Measurements from ENCODE around the gene TPM1. TPM values are rescaled to one million over a fixed set of nuclear protein-coding genes. Genes with fewer than 3 reads are reported as not detected.

The TPM1 gene
- total and polyA plus RNA-seq, 2 donors (not counting 1 experiment from before 2014, with no cell fraction given), result 224 to 1,732 TPM

- no peaks in the 10 kb centered on the region for H4K20me1 ChIP-seq (ENCODE audit: control insufficient read depth, extremely low read depth, insufficient read depth, low read length)
- DNase-seq (ENCODE audit: low read depth in 2 of 2), result no peak
- H3K9me3 ChIP-seq (ENCODE audit: control insufficient read depth, insufficient read depth, low read depth, low read length), result no peaks in the 10 kb centered on the region
- no peaks in the 10 kb centered on the region for H3K27me3 ChIP-seq (ENCODE audit: control insufficient read depth, insufficient read depth, low read length)
- H3K27ac ChIP-seq (ENCODE audit: insufficient read depth, low read length), result peak overlapping the region; percentile 65
- peak overlapping the region; percentile 44 for H3K4me2 ChIP-seq (ENCODE audit: extremely low read depth, insufficient read depth, low read length)
- no peak overlapping the region for H3K9ac ChIP-seq (ENCODE audit: insufficient read depth, low read length)
- peaks cover 12% of the 10 kb centered on the region for H3K4me1 ChIP-seq (ENCODE audit: control insufficient read depth, extremely low read depth, insufficient read depth, low read length)
- no peak overlapping the region for H3K4me3 ChIP-seq (replicated peaks in 1 of 4; ENCODE audit: control extremely low read depth in 1 of 4, insufficient read depth in 1 of 4, low read depth in 3 of 4, low read length in 4 of 4)
- no peaks in the 10 kb centered on the region for H3K79me2 ChIP-seq (ENCODE audit: control insufficient read depth, insufficient read depth, low read length)
- TF ChIP-seq, protein P1, sequence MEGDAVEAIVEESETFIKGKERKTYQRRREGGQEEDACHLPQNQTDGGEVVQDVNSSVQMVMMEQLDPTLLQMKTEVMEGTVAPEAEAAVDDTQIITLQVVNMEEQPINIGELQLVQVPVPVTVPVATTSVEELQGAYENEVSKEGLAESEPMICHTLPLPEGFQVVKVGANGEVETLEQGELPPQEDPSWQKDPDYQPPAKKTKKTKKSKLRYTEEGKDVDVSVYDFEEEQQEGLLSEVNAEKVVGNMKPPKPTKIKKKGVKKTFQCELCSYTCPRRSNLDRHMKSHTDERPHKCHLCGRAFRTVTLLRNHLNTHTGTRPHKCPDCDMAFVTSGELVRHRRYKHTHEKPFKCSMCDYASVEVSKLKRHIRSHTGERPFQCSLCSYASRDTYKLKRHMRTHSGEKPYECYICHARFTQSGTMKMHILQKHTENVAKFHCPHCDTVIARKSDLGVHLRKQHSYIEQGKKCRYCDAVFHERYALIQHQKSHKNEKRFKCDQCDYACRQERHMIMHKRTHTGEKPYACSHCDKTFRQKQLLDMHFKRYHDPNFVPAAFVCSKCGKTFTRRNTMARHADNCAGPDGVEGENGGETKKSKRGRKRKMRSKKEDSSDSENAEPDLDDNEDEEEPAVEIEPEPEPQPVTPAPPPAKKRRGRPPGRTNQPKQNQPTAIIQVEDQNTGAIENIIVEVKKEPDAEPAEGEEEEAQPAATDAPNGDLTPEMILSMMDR (conservative IDR thresholded peaks at IDR 0.05 in 1 of 2, IDR thresholded peaks at IDR 0.05 in 1 of 2; ENCODE audit: low read depth in 1 of 2, low read length in 2 of 2), result no peak
- no peak for TF ChIP-seq EZH2 (IDR thresholded peaks at IDR 0.05; ENCODE audit: low read length, missing control alignments)
- H3K36me3 ChIP-seq (ENCODE audit: control insufficient read depth, insufficient read depth, low read length), result no peaks in the 10 kb centered on the region
- H2AFZ ChIP-seq (ENCODE audit: low read length), result peak overlapping the region; percentile 42
Measured at GRCh38 chr15:63088533-63089245, 46.1 kb downstream of the TPM1 start.

GRCh38 chr15:63089260-63090043 lies 46.9 kb downstream of the TPM1 start:
- Histone ChIP-seq H3K4me1 (ENCODE audit: control insufficient read depth, extremely low read depth, insufficient read depth, low read length) (peaks cover 18% of the 10 kb centered on the region), H3K27ac (ENCODE audit: insufficient read depth, low read length) (peak overlapping the region; percentile 65), H3K9me3 (ENCODE audit: control insufficient read depth, insufficient read depth, low read depth, low read length) (no peaks in the 10 kb centered on the region), H3K36me3 (ENCODE audit: control insufficient read depth, insufficient read depth, low read length) (no peaks in the 10 kb centered on the region), H4K20me1 (ENCODE audit: control insufficient read depth, extremely low read depth, insufficient read depth, low read length) (no peaks in the 10 kb centered on the region), H3K4me3 (replicated peaks in 1 of 4; ENCODE audit: control extremely low read depth in 1 of 4, insufficient read depth in 1 of 4, low read depth in 3 of 4, low read length in 4 of 4) (no peak overlapping the region), H3K27me3 (ENCODE audit: control insufficient read depth, insufficient read depth, low read length) (no peaks in the 10 kb centered on the region), H3K9ac (ENCODE audit: insufficient read depth, low read length) (no peak overlapping the region), H2AFZ (ENCODE audit: low read length) (peak overlapping the region; percentile 42), H3K4me2 (ENCODE audit: extremely low read depth, insufficient read depth, low read length) (peak overlapping the region; percentile 44), H3K79me2 (ENCODE audit: control insufficient read depth, insufficient read depth, low read length) (no peaks in the 10 kb centered on the region)
- peak; percentile 83 to 96 for DNase-seq (ENCODE audit: low read depth in 2 of 2)
- TF ChIP-seq EZH2 (IDR thresholded peaks at IDR 0.05; ENCODE audit: low read length, missing control alignments), result no peak
- TF ChIP-seq, protein P1 (conservative IDR thresholded peaks at IDR 0.05 in 1 of 2, IDR thresholded peaks at IDR 0.05 in 1 of 2; ENCODE audit: low read depth in 1 of 2, low read length in 2 of 2), result no peak

DNA sequence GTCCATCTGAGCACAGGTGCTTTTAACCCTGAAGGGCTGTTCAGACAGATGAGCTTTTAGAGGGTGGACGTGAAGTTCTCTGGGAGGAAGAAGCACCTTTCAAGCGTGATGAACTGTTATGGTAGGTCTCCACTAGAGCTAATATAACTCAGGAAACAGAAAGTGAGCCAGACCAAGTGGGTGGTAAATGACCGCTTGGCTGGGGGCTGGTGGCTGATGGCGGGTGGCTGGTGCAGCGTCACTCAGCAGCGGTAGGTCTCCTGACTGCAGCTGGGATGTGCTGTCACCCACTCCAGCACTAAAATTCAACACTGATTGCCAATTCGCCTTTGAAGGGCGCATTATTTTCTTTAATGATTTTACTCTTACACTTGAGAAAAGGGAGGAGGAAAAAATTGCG lies 47.9 kb downstream of the TPM1 start:
- H3K4me3 ChIP-seq (replicated peaks in 1 of 4; ENCODE audit: control extremely low read depth in 1 of 4, insufficient read depth in 1 of 4, low read depth in 3 of 4, low read length in 4 of 4), result no peak overlapping the region
- no peaks in the 10 kb centered on the region for H3K27me3 ChIP-seq (ENCODE audit: control insufficient read depth, insufficient read depth, low read length)
- no peak for DNase-seq (ENCODE audit: low read depth in 2 of 2)
- no peaks in the 10 kb centered on the region for H3K9me3 ChIP-seq (ENCODE audit: control insufficient read depth, insufficient read depth, low read depth, low read length)
- TF ChIP-seq EZH2 (IDR thresholded peaks at IDR 0.05; ENCODE audit: low read length, missing control alignments), result no peak
- TF ChIP-seq, protein P1 (conservative IDR thresholded peaks at IDR 0.05 in 1 of 2, IDR thresholded peaks at IDR 0.05 in 1 of 2; ENCODE audit: low read depth in 1 of 2, low read length in 2 of 2), result no peak
- no peaks in the 10 kb centered on the region for H3K36me3 ChIP-seq (ENCODE audit: control insufficient read depth, insufficient read depth, low read length)
- H2AFZ ChIP-seq (ENCODE audit: low read length), result no peak overlapping the region
- no peak overlapping the region for H3K9ac ChIP-seq (ENCODE audit: insufficient read depth, low read length)
- no peaks in the 10 kb centered on the region for H3K79me2 ChIP-seq (ENCODE audit: control insufficient read depth, insufficient read depth, low read length)
- H4K20me1 ChIP-seq (ENCODE audit: control insufficient read depth, extremely low read depth, insufficient read depth, low read length), result no peaks in the 10 kb centered on the region
- H3K4me2 ChIP-seq (ENCODE audit: extremely low read depth, insufficient read depth, low read length), result no peak overlapping the region
- no peak overlapping the region for H3K27ac ChIP-seq (ENCODE audit: insufficient read depth, low read length)
- peaks cover 21% of the 10 kb centered on the region for H3K4me1 ChIP-seq (ENCODE audit: control insufficient read depth, extremely low read depth, insufficient read depth, low read length)
